Prostate gland (tissue), 2 donors: ENCODE results near the gene RSPH10B2.
"Not testable (repeated sequence)": the region's sequence is repeated elsewhere in the genome, so short reads cannot be mapped to it uniquely, and the experiment has no call there.

Experiments used
- POLR2A ChIP-seq: fragments of 450-650 bp; IDR thresholded peaks from one replicate; pipeline ENCODE4 v1.6.1; 2016; ENCODE audit warnings: antibody characterized with exemption, mild to moderate bottlenecking
- TF ChIP-seq, protein P1 (sequence below), 4 experiments: fragments of 200-600 bp in 2 of 4; fragments of 450-650 bp in 2 of 4; sonication (generic) in 2 of 4; IDR thresholded peaks; 1 replicate in 3 of 4; 2 replicates in 1 of 4; pipeline ENCODE4 v1.5.1; 2016 to 2019; ENCODE audit warnings: antibody characterized with exemption in 4 of 4, mild to moderate bottlenecking in 2 of 4, moderate library complexity in 2 of 4

DNA sequence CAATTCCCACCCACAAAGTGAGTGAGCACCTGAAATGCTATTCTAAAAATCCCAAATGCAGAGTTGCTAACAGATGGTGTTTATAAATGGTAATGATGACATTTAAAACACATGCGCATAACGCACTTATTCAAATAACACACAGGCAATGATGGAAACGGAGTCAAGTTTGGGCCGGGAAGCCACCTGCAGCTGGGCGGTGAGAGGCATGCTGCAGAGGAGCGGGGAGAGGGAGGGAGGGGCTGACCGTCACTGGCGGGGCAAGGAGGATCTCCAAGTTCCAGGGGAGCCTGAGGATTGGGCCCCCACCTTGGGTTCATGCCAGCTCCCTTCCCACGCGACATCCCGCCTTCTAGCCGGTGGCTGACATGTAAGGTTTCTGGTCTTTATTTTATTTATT lies 7.3 kb downstream of the RSPH10B2 start:
- not testable (repeated sequence) for TF ChIP-seq POLR2A
- TF ChIP-seq, protein P1, sequence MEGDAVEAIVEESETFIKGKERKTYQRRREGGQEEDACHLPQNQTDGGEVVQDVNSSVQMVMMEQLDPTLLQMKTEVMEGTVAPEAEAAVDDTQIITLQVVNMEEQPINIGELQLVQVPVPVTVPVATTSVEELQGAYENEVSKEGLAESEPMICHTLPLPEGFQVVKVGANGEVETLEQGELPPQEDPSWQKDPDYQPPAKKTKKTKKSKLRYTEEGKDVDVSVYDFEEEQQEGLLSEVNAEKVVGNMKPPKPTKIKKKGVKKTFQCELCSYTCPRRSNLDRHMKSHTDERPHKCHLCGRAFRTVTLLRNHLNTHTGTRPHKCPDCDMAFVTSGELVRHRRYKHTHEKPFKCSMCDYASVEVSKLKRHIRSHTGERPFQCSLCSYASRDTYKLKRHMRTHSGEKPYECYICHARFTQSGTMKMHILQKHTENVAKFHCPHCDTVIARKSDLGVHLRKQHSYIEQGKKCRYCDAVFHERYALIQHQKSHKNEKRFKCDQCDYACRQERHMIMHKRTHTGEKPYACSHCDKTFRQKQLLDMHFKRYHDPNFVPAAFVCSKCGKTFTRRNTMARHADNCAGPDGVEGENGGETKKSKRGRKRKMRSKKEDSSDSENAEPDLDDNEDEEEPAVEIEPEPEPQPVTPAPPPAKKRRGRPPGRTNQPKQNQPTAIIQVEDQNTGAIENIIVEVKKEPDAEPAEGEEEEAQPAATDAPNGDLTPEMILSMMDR (IDR thresholded peaks at IDR 0.05) = not testable (repeated sequence)
